ENCODE results near the gene ITGA8.
"Not testable (repeated sequence)": the region's sequence is repeated elsewhere in the genome, so short reads cannot be mapped to it uniquely, and the experiment has no call there.

The ITGA8 gene

DNA sequence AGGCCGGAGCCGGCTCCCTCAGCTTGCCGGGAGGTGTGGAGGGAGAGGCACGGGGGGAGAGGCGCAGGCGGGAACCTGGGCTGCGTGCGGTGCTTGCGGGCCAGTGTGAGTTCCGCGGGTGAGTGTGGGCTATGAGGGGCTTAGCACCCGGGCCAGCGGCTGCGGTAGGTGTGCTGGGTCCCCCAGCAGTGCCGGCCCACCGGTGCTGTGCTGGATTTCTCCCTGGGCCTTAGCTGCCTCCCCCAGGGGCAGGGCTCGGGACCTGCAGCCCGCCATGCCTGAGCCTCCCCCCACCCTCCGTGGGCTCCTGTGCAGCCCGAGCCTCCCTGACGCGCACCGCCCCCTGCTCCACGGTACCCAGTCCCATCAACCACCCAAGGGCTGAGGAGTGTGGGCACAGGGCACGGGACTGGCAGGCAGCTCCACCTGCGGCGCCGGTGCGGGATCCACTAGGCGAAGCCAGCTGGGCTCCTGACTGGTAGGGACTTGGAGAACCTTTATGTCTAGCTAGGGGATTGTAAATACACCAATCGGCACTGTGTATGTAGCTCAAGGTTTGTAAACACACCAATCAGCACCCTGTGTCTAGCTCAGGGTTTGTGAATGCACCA lies 184.7 kb downstream of the ITGA8 start:
- not testable (repeated sequence) for DNase-seq (ENCODE audit: low read depth)

DNA sequence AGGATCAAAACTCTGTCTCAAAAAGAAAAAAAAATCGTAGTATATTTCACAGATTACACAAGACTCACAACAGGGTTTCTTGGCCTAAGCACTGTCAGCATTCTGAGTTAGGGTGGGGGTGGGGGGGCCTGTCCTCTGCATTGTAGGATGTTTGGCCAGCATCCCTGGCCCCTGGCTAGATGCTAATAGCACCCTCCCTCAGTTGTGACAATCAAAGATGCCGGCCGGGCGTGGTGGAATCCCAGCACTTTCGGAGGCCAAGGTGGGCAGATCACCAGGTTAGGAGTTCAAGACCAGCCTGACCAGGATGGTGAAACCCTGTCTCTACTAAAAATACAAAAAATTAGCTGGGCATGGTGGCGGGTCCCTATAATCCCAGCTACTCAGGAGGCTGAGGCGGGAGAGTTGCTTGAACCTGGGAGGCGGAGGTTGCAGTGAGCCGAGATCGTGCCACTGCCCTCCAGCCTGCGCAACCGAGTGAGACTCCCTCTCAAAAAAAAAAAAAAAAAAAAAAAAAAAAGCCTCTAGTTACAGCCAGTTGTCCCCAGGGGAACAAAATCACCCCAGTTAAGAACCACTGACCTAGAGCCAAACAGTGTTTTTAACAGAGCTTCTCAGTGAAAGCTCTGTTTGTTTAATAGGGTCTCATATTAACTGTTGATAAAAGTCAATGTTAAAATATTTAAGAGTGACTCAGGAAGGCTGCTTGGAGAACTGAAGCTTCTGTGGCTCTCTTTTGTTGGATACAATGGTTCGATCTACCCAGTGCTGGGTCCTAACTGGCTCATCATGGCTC lies 187.6 kb downstream of the ITGA8 start:
- no peak for DNase-seq (ENCODE audit: low read depth)
- H3K4me3 ChIP-seq (ENCODE audit: low read depth, low read length), result no peak overlapping the region

More for the DNA sequence above, 184.7 kb downstream of the ITGA8 start:
- H3K4me3 ChIP-seq (ENCODE audit: low read depth, low read length), result not testable (repeated sequence)

DNA sequence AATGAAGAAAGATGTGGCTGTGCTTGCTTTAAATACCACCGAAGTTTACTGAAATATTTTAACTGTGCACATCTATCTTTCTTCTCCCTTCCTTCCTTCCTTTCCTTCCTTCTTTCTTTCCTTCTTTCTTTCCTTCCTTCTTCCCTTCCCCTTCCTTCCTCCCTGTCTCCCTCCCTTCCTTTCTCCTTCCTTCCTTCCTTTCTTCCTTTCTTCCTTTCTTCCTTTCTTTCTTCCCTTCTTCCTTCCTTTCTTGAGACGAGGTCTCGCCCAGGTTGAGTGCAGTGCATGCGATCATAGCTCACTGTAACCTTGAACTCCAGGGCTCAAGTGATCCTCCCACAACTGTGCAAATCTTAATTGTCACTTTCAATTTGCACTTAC lies 190.9 kb downstream of the ITGA8 start:
- DNase-seq (ENCODE audit: low read depth), result no peak
- H3K4me3 ChIP-seq (ENCODE audit: low read depth, low read length), result no peak overlapping the region

DNA sequence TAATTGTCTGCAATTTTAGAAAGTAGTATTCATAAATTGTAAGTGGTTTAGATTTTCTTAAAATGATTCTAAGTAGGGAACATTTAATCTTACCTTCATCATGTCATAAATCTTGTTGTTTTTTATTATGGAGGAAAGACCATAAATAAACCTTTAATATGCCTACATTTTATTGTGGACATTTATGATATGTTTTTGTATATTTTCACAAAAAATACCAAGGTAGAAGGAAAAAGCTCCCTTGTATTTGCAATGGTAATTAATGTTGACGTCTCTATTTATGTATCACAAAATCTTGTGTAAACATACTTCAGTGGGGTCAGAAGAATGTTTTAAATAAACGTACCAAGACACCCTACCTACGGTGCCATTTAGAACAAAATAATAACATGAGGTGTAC lies 193.0 kb downstream of the ITGA8 start:
- DNase-seq (ENCODE audit: low read depth), result no peak
- H3K4me3 ChIP-seq (ENCODE audit: low read depth, low read length), result no peak overlapping the region

DNA sequence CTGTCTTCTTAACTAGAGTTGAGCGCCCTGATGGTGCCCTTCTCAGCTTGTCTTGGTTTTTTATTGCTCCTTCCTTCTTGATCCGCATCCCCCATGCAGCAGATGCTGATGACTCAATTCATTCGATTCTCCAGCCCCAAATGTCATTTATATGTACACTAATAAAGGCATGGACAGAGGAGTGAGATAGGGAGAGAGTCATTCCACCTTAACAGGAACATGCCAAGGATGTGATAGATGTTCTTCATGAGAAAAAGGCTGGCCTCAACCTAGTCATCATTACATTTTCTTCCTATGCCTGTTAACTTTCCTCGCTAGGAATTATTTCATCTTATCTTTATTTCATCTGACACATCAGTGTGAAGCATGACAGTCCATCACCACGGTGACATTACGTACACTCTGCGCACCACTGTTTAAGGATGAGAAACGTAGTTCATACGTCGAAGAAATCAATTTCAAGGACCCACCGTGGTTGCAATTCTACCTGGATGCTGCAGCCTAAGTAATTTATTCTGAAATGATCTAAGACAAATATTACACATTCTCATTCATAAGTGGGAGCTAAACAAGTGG lies 198.3 kb downstream of the ITGA8 start:
- DNase-seq (ENCODE audit: low read depth), result no peak
- no peak overlapping the region for H3K4me3 ChIP-seq (ENCODE audit: low read depth, low read length)

DNA sequence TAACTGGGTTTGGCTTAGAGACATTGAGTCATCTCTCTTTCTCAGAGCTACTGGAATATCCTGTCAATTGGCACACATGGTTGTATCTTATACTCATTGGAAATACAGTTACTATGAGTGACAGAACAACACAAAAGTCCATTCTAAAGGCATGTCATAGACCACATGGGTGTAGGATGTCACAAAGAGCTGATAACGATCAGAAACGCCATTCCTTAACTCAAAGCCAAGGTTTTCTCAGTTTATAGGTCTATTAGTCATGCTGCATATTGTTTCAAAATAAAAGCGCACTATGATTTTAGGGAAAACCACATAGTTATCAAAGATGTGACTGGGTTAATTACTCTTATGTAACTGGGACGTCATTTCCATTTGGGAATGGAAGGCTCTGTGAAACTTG lies 201.5 kb downstream of the ITGA8 start:
- no peak overlapping the region for H3K4me3 ChIP-seq (ENCODE audit: low read depth, low read length)
- DNase-seq (ENCODE audit: low read depth), result no peak

DNA sequence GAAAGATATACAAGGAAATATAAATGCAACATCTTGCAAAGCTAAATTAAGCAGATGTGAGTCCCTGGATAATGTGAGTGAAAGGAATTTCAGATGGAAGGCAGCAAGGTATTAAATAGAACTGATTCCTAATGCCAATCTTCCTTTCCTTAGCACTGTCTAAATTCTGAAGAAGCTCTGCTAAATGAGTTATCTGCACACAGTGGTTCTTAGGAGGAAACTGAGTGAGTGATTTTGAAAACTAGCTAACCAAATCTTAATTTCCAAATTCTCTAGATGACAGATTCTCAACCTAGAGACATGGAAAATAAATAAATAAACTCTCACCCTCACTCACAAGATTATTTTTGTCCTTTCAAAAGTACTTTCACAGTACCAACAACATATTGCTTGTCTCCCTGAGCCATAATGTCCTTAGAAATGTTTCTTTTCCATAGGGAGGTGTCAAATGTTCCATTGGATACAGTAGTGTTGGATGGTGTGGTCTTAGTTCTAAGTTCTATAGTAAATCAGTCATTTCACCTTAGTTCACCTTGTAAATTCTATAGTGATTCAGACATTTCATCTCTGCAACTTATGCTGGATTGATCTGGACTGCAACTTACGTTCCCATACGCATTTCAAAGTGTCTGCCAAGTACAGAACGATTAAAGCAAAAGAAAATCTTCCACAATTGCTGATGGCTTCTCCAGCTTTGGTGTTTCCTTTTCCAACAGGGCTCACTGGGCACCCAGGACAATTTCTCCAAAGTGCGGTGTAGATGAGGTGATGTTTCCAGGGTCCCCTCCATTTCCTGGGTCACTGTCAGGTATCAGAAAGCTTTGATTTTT lies 203.3 kb downstream of the ITGA8 start:
- no peak overlapping the region for H3K4me3 ChIP-seq (ENCODE audit: low read depth, low read length)
- DNase-seq (ENCODE audit: low read depth), result no peak

DNA sequence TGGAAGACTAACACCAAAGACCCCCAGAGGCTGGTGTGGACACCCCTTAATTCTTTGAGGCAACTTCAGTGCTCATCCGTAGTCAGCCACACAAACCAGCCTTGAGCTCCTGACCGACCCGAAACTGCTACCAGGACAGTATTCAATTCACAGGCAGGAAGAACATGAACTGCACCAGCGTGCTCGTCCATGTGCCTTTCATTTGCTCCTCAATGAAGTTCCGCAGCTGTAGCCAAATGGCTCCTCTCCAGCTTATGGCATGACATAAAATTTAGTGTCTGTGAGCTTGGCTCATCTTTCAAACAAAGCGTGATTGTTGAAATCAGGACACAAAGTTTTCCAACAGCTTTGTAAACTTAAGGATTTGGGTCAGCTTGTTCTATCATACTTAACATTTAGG lies 204.5 kb downstream of the ITGA8 start:
- no peak for DNase-seq (ENCODE audit: low read depth)

DNA sequence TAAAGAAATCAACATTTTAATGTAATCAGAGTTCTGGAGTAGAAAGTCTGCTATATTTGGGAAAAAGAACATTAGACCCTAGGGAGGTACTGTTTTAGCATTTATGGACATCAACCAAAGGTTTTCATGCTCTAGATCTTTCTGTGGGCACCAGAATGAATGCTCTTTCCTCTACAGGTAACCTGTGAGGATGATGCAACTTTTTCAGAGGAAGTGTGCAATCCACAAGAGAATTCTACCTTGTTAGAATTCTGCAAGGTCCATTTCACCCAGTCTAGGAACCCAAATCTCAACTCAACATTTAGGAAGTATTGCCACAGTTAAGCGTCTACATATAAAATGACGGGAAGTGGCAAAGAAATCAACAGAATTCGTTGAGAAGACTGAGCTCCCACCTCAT lies 208.8 kb downstream of the ITGA8 start:
- no peak for DNase-seq (ENCODE audit: low read depth)
- H3K4me3 ChIP-seq (ENCODE audit: low read depth, low read length), result no peak overlapping the region

More for the DNA sequence above, 204.5 kb downstream of the ITGA8 start:
- H3K4me3 ChIP-seq (ENCODE audit: low read depth, low read length), result no peak overlapping the region

DNA sequence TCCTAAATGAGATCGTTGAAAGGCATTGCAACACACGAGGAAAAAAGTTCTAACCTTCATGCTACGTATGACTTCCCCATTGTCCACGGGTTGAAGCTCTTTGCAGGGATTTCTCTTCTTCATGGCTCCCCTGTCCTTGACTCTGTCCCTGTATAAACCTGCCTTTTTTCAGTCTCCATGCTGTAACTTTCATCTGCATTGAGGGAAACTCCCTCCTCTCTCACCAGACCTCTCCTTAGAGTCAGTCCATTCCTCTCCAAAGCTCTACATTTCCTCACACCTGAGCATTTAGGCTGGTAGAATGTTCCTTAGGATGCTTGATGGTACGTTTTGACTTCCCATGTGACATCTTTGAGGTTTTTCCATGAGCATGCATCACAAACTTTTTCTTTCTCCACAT lies 214.4 kb downstream of the ITGA8 start:
- no peak for DNase-seq (ENCODE audit: low read depth)

DNA sequence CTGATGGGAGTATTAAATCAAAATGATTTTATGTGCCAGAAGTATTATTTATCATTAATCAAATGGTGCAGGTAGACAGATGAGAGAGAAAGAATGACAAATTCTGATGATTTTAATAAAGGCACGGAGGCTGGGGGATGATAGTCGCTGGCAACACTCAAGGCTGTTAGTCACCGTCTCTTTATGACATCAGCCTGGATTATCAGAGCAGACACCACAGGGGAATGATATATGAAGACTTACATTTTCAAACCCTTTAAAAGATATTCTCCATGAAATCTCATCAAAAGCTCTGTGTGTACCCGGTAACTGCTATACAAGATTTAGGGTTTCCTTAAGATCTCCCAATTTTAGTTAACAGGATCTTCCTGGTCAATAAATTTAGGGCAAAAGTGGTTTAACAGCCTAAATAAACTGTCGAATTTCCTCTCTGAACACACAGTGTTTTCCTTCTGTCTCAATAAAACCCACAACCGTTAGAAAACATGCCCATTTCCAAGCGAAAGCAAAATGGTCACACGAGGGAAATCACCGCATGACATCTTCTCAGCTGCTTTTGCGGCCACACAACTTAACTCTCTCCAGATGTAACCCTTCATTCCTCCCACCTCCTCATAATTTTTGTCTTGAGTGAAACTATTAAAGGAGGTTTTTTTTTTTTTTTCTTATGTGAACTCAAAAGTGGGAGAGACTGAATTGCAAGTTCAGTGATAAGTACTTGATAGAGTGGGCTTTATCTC lies 215.5 kb downstream of the ITGA8 start:
- no peak for DNase-seq (ENCODE audit: low read depth)
- peak overlapping the region; percentile 12 for H3K4me3 ChIP-seq (ENCODE audit: low read depth, low read length)

More for the DNA sequence above, 214.4 kb downstream of the ITGA8 start:
- H3K4me3 ChIP-seq (ENCODE audit: low read depth, low read length), result no peak overlapping the region

DNA sequence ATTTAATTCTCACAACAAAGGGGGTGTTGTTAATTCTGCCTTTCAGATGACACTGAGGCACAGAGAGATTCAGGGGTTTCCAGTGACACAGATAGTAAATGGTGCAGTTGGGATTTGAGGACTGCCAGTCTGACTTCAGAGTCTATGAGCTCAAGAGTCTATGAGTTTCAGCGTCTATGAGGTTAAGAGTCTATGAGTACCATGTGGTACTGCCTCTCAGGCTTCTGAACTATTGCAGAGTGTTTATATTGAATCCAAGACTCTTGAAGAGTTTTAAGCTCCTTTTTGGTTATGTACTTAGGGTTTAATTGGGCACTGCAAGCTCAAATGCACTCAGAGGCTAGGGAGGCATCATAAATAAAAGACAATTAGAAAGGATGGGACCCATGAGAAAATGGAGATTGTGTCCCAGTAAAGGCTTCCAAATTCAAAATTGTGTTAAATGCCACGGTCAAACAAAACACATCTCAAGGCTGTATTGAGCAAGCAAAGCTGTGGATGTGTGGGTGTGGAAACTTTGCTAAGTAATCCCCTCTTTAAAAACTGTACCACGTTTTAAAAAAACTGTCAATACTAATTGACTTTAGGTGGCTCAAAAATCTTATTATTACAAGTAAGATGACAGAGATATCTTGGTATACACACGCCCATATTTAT lies 224.7 kb downstream of the ITGA8 start:
- no peak for DNase-seq (ENCODE audit: low read depth)
- H3K4me3 ChIP-seq (ENCODE audit: low read depth, low read length), result no peak overlapping the region

DNA sequence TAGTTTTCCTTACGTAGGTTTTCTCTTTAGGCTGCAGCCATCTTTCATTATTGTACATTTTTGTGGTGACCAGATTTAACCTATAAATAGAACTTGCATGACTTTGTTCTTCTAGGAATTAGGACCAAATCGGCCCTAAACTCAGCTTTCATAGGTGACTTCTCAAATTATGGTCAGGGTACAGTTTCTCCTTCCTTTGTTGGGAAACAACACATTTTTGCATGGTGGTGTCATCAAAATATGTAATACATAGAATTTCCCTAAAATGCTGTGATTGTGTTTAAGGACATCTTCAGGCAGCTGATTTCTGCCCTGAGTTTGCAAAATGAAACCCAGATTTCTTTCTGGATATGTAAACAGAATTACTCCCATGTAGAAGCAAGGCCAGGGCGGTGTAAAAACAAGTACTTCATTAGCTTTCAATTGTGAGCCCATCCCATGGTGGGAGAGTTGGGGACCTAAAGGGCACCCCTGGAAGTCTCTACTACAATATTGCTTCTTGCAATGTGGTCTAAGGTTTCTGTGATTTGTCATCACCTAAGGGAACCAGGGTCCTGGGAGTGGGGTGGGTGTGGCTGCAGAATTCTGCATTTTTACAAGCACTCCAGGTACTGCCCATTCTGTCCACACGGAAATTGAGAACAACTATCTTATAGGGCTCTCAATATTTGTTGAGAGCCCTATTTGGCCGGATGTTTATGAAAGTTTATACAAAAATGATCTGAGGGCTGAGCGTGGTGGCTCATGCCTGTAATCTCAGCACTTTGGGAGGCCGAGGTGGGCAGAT lies 227.7 kb downstream of the ITGA8 start:
- DNase-seq (ENCODE audit: low read depth), result no peak
- H3K4me3 ChIP-seq (ENCODE audit: low read depth, low read length), result no peak overlapping the region

DNA sequence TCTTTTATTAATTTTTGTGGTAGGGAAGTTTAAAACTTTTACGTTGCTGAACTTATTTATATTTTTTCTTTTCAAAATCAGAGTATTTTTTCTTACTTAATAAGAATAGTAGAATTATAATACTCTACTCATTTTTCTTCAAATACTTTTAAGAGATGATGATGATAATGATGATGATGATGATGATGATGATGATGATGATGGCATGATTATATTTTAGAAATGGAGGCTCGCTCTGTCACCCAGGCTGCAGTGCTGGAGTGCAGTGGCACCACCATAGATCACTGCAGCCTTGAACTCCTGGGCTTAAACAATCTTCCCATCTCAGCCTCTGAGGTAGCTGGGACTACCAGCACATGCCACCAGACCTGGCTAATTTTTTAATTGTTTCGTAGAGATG lies 230.3 kb downstream of the ITGA8 start:
- DNase-seq (ENCODE audit: low read depth), result no peak
- H3K4me3 ChIP-seq (ENCODE audit: low read depth, low read length), result no peak overlapping the region

DNA sequence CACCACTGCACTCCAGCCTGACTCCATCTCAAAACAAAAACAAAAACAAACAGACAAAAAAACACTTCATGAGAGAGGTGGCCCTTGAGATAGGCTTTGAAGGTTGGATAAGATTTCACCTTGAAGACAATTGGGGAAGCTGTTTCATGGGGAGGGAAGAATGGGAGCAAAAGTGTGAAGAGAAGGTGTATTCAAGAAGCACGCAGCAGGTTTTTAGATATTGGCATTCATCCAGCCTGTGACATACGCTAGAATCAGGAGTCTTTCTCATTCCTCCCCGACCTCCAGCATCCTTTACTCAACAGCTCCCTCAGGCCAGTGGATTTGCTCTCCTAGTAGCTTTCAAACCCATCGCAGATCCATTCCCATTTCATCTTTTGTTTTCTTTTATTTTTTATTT lies 232.3 kb downstream of the ITGA8 start:
- no peak overlapping the region for H3K4me3 ChIP-seq (ENCODE audit: low read depth, low read length)
- no peak for DNase-seq (ENCODE audit: low read depth)

DNA sequence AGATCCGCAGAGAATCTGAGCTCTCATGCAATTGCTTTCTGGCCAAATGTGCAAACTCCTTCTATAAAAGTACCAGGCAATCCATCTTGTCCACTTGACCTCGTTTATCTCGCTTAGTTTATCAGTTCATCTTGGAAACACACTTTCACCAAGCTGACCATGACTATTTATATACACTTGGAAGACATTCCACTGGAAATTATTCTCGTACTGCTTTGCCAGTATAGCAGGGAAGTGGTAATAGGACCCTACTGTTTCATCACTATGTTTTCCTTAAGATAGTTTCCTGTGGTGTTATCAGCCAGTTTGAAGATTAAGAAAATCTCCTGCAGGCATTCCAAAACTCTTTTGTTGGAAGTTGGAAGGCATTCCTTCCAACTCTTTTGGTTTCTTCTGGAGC lies 233.3 kb downstream of the ITGA8 start:
- no peak overlapping the region for H3K4me3 ChIP-seq (ENCODE audit: low read depth, low read length)
- no peak for DNase-seq (ENCODE audit: low read depth)

DNA sequence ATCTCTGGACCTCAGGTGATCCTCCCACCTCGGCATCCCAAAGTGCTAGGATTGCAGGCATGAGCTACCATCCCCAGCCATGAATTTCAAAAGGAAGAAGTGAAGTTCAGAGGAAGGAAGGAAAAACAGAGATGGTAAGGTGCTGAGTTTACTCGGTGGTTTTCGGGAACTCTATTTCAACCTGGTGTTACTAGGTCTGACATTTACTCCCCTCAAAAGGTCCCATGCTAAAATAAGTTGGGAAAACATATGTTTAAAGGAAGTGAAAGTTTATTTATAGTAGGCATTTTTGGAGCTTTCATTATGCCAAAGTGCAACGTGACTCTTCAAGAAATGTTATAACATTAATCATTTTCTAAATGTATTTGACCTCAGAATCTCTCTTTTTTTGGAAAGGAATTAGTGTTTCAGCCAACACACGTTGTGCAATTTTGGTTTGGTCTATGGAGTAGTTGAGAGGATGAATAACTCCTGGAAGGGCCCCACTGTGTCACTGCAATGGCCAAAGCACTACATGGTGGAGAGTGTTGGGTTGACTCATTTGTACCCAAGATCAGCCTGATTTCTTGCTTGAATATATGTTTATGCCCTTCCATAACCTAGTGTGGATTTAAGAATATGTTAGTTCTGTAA lies 233.9 kb downstream of the ITGA8 start:
- no peak for DNase-seq (ENCODE audit: low read depth)
- no peak overlapping the region for H3K4me3 ChIP-seq (ENCODE audit: low read depth, low read length)

DNA sequence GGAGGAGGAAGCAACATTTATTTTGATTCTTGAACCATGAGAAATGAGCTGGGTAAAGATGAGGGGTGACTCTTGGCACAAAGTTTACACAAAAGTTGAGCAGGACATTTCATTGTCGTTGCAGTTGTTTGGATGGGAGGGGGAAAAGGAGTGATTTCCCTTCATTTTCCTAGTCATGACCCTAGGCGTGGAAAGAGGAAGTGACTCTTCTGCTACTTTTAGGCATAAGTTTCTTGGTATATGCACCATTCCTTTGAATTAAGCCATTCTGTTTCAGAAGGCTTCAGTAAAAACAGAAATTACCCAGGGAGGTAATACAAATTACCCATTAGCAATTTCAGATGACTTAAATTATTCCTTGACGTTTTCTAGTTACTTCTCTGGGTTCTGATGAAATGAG lies 234.7 kb downstream of the ITGA8 start:
- no peak overlapping the region for H3K4me3 ChIP-seq (ENCODE audit: low read depth, low read length)
- DNase-seq (ENCODE audit: low read depth), result no peak
